Measurements from ENCODE around the gene HRG.

The HRG gene

GRCh38 chr3:186638259-186638658 is 27.6 kb upstream of the HRG start:
- DNase-seq, result no peak

- DNase-seq, result no peak
Observed at GRCh38 chr3:186639778-186640472, 25.9 kb upstream of the HRG start, which contains the start of gene FETUB. Gene FETUB, plus strand, starts transcription at chr3:186640399. Its CDS starts 62 bp downstream, at chr3:186640461.

- no peak for DNase-seq
Observed at GRCh38 chr3:186640473-186640818, 25.4 kb upstream of the HRG start.

GRCh38 chr3:186640929-186641328 is 24.9 kb upstream of the HRG start:
- no peak for DNase-seq

- DNase-seq, result no peak
Observed at GRCh38 chr3:186642014-186642413, 23.8 kb upstream of the HRG start.

- DNase-seq, result no peak
Observed at GRCh38 chr3:186643493-186643892, 22.3 kb upstream of the HRG start.

- no peak for DNase-seq
Observed at GRCh38 chr3:186644683-186645082, 21.1 kb upstream of the HRG start.

GRCh38 chr3:186646106-186646505 is 19.7 kb upstream of the HRG start:
- no peak for DNase-seq

GRCh38 chr3:186646841-186647240 is 19.0 kb upstream of the HRG start:
- no peak for DNase-seq

- no peak for DNase-seq
Observed at GRCh38 chr3:186648851-186649250, 17.0 kb upstream of the HRG start.

- DNase-seq, result no peak
Observed at GRCh38 chr3:186651678-186652215, 14.1 kb upstream of the HRG start.

GRCh38 chr3:186653080-186653707 is 12.6 kb upstream of the HRG start:
- no peak for DNase-seq

GRCh38 chr3:186653984-186654383 is 11.8 kb upstream of the HRG start:
- DNase-seq, result no peak

GRCh38 chr3:186663361-186664118 is 2.3 kb upstream of the HRG start:
- no peak for DNase-seq

GRCh38 chr3:186664119-186664495 is 1.7 kb upstream of the HRG start:
- no peak for DNase-seq

- DNase-seq, result no peak
Observed at GRCh38 chr3:186664506-186664905, 1.3 kb upstream of the HRG start.

- no peak for DNase-seq
Observed at GRCh38 chr3:186668426-186668825, 2.6 kb downstream of the HRG start.

GRCh38 chr3:186669378-186670084 is 3.7 kb downstream of the HRG start:
- DNase-seq, result no peak

- peak in 1 of 2 donors; percentile 36 for DNase-seq
Observed at GRCh38 chr3:186670155-186670554, 4.3 kb downstream of the HRG start.

- no peak for DNase-seq
Observed at GRCh38 chr3:186671051-186671450, 5.2 kb downstream of the HRG start.

GRCh38 chr3:186678604-186679003 is 12.8 kb downstream of the HRG start:
- DNase-seq, result no peak

GRCh38 chr3:186679151-186679550 is 13.3 kb downstream of the HRG start:
- DNase-seq, result no peak

GRCh38 chr3:186680869-186681268 is 15.1 kb downstream of the HRG start:
- no peak for DNase-seq

All from inflammatory macrophage treated with lipopolysaccharide for 1 hour (primary cell).